ENCODE measurements around the gene COG2. TPM values are rescaled to one million over a fixed set of nuclear protein-coding genes. Genes with fewer than 3 reads are reported as not detected.
"Not testable (repeated sequence)": the region's sequence is repeated elsewhere in the genome, so short reads cannot be mapped to it uniquely, and the experiment has no call there.

COG2 gene
- total RNA-seq, 1 experiment from 2014 or later = 32.6 TPM

GRCh38 chr1:230627767-230628166 lies 14.5 kb upstream of the COG2 start:
- no peak for DNase-seq (ENCODE audit: low spot score)

- DNase-seq (ENCODE audit: low spot score) = no peak
Measured at GRCh38 chr1:230629511-230629910, 12.8 kb upstream of the COG2 start.

GRCh38 chr1:230631477-230631876 lies 10.8 kb upstream of the COG2 start:
- no peak for DNase-seq (ENCODE audit: low spot score)

- DNase-seq (ENCODE audit: low spot score) = peak; percentile 54
Measured at GRCh38 chr1:230632273-230632873, 9.9 kb upstream of the COG2 start.

- no peak for DNase-seq (ENCODE audit: low spot score)
Measured at GRCh38 chr1:230633469-230633868, 8.8 kb upstream of the COG2 start.

GRCh38 chr1:230634384-230634783 lies 7.9 kb upstream of the COG2 start:
- no peak for DNase-seq (ENCODE audit: low spot score)

- no peak for DNase-seq (ENCODE audit: low spot score)
Measured at GRCh38 chr1:230636575-230637148, 5.6 kb upstream of the COG2 start.

- no peak for DNase-seq (ENCODE audit: low spot score)
Measured at GRCh38 chr1:230639714-230640209, 2.5 kb upstream of the COG2 start.

GRCh38 chr1:230641346-230641745 lies 935 bp upstream of the COG2 start:
- DNase-seq (ENCODE audit: low spot score) = no peak

- no peak for DNase-seq (ENCODE audit: low spot score)
Measured at GRCh38 chr1:230641900-230642262, 400 bp upstream of the COG2 start.

GRCh38 chr1:230643908-230644307 lies 1.6 kb downstream of the COG2 start:
- no peak for DNase-seq (ENCODE audit: low spot score)

- no peak for DNase-seq (ENCODE audit: low spot score)
Measured at GRCh38 chr1:230646710-230647302, 4.5 kb downstream of the COG2 start.

GRCh38 chr1:230647321-230647720 lies 5.0 kb downstream of the COG2 start:
- DNase-seq (ENCODE audit: low spot score) = no peak

- no peak for DNase-seq (ENCODE audit: low spot score)
Measured at GRCh38 chr1:230648114-230648513, 5.8 kb downstream of the COG2 start.

GRCh38 chr1:230650300-230650699 lies 8.0 kb downstream of the COG2 start:
- no peak for DNase-seq (ENCODE audit: low spot score)

- no peak for DNase-seq (ENCODE audit: low spot score)
Measured at GRCh38 chr1:230651235-230651634, 9.0 kb downstream of the COG2 start.

GRCh38 chr1:230656719-230657118 lies 14.4 kb downstream of the COG2 start:
- DNase-seq (ENCODE audit: low spot score) = not testable (repeated sequence)

GRCh38 chr1:230658103-230658502 lies 15.8 kb downstream of the COG2 start:
- not testable (repeated sequence) for DNase-seq (ENCODE audit: low spot score)

GRCh38 chr1:230658691-230659090 lies 16.4 kb downstream of the COG2 start:
- DNase-seq (ENCODE audit: low spot score) = no peak

GRCh38 chr1:230661976-230662375 lies 19.7 kb downstream of the COG2 start:
- no peak for DNase-seq (ENCODE audit: low spot score)

GRCh38 chr1:230668227-230668626 lies 25.9 kb downstream of the COG2 start:
- no peak for DNase-seq (ENCODE audit: low spot score)

- DNase-seq (ENCODE audit: low spot score) = no peak
Measured at GRCh38 chr1:230669543-230669942, 27.3 kb downstream of the COG2 start.

- no peak for DNase-seq (ENCODE audit: low spot score)
Measured at GRCh38 chr1:230674581-230674980, 32.3 kb downstream of the COG2 start.
